GM18861 (cell line): Measurements from ENCODE around the gene GALNT3.

Experiments
- ATAC-seq: cut with Tn5 transposase; IDR thresholded peaks from one replicate; pipeline ENCODE4 v1.9.1; 2021; ENCODE audit not compliant: unreplicated experiment

Gene GALNT3

GRCh38 chr2:165793779-165794535 is at the start of gene GALNT3:
Gene GALNT3 (minus strand): TSS chr2:165794247. CDS start chr2:165770700, 23,547 bp downstream.
- peak; percentile 9 for ATAC-seq

- ATAC-seq, result no peak
These were observed 49.3 kb upstream of the GALNT3 start for GRCh38 chr2:165843351-165843750.

GRCh38 chr2:165840333-165840958 is 46.4 kb upstream of the GALNT3 start:
- no peak for ATAC-seq

- no peak for ATAC-seq
These were observed 45.6 kb upstream of the GALNT3 start for GRCh38 chr2:165839610-165840009.

GRCh38 chr2:165837122-165837521 is 43.1 kb upstream of the GALNT3 start:
- no peak for ATAC-seq

- ATAC-seq, result no peak
These were observed 41.3 kb upstream of the GALNT3 start for GRCh38 chr2:165835363-165835762.

GRCh38 chr2:165833156-165833555 is 39.1 kb upstream of the GALNT3 start:
- ATAC-seq, result no peak

- ATAC-seq, result no peak
These were observed 33.9 kb upstream of the GALNT3 start for GRCh38 chr2:165827921-165828276.

GRCh38 chr2:165827016-165827920 is 33.2 kb upstream of the GALNT3 start:
- ATAC-seq, result peak; percentile 61

GRCh38 chr2:165825041-165825440 is 31.0 kb upstream of the GALNT3 start:
- ATAC-seq, result no peak

GRCh38 chr2:165820296-165820695 is 26.2 kb upstream of the GALNT3 start:
- no peak for ATAC-seq

- no peak for ATAC-seq
These were observed 24.9 kb upstream of the GALNT3 start for GRCh38 chr2:165818920-165819319.

- no peak for ATAC-seq
These were observed 21.5 kb upstream of the GALNT3 start for GRCh38 chr2:165815299-165816141.

- ATAC-seq, result no peak
These were observed 20.4 kb upstream of the GALNT3 start for GRCh38 chr2:165814473-165814872.

- ATAC-seq, result no peak
These were observed 17.7 kb upstream of the GALNT3 start for GRCh38 chr2:165811592-165812370.

- no peak for ATAC-seq
These were observed 16.4 kb upstream of the GALNT3 start for GRCh38 chr2:165810418-165810817.

- no peak for ATAC-seq
These were observed 10.7 kb upstream of the GALNT3 start for GRCh38 chr2:165804719-165805118.

GRCh38 chr2:165803123-165803760 is 9.2 kb upstream of the GALNT3 start:
- no peak for ATAC-seq

- no peak for ATAC-seq
These were observed 7.1 kb upstream of the GALNT3 start for GRCh38 chr2:165801176-165801575.
